ENCODE results near the gene NDUFS7.

Gene NDUFS7

DNA sequence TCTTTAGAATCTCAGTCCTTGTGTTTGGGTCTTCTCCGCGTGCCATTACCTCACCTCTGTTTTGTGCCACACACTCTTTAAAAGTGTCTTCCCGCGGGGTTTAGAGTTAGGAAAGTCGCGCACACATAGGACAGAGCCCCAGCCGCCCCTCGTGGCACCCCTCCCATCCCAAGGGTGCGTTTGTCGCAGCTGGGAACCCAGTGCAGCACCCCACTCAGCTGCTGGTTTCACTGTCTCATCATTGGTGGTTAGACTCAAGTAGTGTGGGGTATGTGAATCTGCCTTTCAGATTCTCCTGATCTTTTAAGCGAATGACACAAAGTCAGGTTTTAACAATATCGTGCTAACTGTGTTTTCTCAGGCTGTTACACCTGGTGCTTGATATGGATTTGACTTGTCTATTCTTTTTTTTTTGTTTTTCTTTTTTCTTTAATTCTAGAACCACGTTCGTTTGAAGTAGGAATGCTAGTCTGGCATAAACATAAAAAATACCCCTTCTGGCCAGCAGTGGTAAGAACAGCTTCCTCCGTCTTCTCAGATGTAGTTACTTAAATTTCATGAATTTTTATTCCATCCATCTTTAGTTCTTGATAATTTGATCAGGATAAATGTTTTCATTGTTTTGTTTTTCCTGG lies 19.5 kb upstream of the NDUFS7 start:
- no peak for DNase-seq (ENCODE audit: low spot score)

DNA sequence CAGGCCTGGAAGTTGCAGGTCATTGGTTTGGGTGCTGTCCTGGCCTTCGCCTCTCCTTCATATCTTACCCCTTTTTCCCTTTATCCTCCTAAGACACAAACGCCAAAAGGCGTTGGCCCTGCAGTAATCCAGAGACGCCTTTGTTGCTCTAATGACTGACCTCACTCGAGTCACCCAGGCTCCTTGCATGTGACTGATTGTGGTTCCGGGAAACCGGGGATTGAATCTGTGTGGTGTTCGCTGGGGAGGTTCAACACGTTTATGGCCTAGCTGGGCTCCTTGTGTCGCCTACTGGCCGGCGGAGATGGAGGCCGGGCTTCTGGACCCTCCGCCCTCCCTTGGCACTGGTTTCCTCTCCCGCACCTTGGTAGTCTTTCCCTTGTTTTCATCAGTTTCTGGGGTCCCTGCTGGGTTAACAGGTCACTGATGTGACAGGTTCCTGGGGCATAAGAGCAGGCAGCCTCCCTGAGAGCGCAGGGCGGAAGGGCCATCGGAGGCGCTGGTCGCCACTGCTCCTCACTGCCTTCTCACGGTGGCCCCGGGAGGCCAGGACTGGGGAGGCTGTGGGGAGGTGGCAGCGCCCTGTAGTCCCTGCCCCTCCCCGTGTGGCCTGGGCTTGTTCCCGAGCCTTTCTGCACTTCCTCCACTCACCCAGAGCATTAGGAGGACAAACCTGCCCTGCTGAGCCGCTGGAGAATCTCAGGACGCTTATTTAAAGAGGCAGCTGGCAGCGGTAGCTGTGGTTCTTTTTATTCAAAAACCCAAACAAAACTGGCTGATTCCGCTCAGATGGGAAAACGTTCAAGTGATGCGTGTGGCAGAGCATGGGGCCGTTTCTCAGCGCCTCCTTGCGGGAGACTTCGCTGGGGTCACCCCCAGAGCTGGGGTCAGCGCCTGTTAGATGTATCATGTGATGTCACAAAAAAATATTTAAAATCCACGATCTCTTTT lies 18.1 kb upstream of the NDUFS7 start:
- no peak for DNase-seq (ENCODE audit: low spot score)

- no peak for DNase-seq (ENCODE audit: low spot score)
Measured at GRCh38 chr19:1366296-1366695, 17.4 kb upstream of the NDUFS7 start.

GRCh38 chr19:1366899-1367870 lies 16.5 kb upstream of the NDUFS7 start:
- DNase-seq (ENCODE audit: low spot score), result no peak

DNA sequence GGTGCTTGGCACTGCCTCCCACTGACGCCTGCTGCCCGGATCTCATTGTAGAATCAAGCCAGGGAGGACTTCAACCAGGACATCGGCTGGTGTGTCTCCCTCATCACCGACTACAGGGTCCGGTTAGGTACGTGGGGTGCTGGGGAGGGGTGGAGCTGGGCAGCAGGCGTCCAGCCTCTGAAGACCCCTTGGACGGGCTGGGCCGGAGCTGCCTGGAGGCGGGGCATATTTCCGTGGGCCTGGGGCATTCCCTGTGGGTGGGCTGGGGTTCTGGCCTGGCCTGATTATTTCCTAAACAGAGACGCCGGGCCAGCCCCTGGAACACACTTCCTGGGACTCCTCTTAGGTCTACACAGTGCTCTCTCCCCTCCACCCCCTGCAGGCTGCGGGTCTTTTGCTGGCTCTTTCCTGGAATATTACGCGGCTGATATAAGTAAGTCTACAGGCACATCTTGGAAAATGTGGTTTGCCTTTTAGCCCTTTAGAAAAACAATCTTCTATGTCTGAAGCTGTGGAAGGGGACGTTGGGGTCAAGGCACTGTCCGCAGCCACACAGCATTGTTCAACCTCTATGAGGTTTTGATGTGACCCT lies 14.4 kb upstream of the NDUFS7 start:
- no peak for DNase-seq (ENCODE audit: low spot score)

- no peak for DNase-seq (ENCODE audit: low spot score)
Measured at GRCh38 chr19:1370579-1371361, 12.9 kb upstream of the NDUFS7 start.

- DNase-seq (ENCODE audit: low spot score), result no peak
Measured at GRCh38 chr19:1373042-1373533, 10.6 kb upstream of the NDUFS7 start.

GRCh38 chr19:1373534-1374249 lies 10.0 kb upstream of the NDUFS7 start:
- no peak for DNase-seq (ENCODE audit: low spot score)

DNA sequence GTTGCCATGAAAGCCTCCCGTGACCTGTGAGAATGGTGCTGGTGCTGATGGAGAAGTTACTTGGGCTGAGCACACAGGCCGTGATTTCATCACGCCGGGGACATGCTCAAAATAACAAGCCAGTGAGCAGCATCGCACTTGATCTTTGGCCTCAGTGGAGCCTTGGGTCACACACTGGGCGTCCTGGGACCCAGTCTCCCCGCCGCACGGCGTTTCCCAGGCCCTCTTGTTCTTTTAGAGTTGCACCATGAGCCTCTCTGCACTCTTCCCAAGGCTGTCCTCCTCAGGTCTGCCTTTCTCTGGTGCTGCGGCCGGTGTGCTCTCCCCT lies 9.5 kb upstream of the NDUFS7 start:
- DNase-seq (ENCODE audit: low spot score), result no peak

DNA sequence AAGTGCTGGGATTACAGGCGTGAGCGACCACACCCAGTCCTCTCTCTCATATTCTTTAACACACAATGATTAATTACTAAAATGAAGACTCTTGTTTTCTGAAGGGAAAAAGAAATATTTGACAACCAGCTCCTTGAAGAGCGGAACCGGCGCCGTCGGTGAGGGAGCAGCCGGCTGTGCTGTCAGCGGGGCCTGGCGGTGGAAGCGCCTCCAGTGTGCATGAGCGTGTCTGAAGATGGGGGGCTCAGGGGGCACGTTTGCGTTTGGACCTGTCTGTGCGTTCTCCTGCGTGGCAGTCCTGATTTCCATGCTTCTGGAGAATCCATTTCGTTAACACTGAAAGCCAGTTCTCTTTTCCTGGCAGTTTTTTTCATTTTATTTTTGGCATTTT lies 7.3 kb upstream of the NDUFS7 start:
- no peak for DNase-seq (ENCODE audit: low spot score)

GRCh38 chr19:1377176-1377964 lies 6.3 kb upstream of the NDUFS7 start:
- DNase-seq (ENCODE audit: low spot score), result no peak

- no peak for DNase-seq (ENCODE audit: low spot score)
Measured at GRCh38 chr19:1377965-1378785, 5.5 kb upstream of the NDUFS7 start.

GRCh38 chr19:1379126-1379905 lies 4.4 kb upstream of the NDUFS7 start:
- DNase-seq (ENCODE audit: low spot score), result no peak

DNA sequence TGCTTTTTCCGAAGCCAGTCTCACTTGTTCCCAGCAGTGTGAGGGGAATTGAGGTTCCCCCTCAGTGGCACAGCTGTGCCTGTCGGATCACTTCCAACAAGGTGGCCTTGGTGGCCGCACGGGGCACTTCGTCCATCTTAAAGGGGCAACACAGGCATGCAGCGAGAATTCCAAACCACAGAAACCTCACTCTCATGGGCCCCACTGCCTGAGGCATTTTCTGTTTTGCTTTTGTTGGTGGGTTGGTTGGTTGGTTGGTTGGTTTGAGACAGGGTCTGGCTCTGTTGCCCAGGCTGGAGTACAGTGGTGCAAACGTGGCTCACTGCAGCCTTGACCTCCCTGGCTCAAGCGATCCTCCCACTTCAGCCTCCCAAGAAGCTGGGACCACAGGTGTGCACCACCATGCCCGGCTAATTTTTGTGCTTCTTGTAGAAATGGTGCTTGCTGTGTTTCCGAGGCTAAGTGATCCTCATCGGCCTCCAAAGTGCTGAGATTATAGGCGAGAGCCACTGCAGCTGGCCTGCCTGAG lies 3.7 kb upstream of the NDUFS7 start:
- no peak for DNase-seq (ENCODE audit: low spot score)

DNA sequence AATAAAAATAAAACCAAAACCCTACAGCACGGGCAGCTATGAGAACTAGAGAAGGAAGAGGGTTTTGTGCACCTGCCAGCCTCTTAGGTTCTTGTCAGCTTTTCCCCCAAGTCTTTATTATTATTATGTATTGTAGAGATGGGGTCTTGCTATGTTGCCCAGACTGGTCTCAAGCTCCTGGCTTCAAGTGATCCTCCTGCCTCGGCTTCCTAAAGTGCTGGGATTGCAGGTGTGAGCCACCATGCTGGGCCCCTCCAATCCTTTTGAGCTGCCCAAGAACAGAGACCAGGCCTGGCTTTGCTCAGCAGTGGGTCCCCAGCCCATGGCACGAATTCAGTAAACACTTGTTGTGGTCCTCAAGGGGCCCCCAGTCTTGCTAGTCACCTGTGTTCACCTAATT lies 1.5 kb upstream of the NDUFS7 start:
- DNase-seq (ENCODE audit: low spot score), result no peak

GRCh38 chr19:1383017-1383311 lies 743 bp upstream of the NDUFS7 start:
- DNase-seq (ENCODE audit: low spot score), result no peak

- DNase-seq (ENCODE audit: low spot score), result no peak
Measured at GRCh38 chr19:1384085-1384462, 367 bp downstream of the NDUFS7 start.
